HTERT RPE-1 (cell line): ENCODE results near the gene EME2.
"Not testable (repeated sequence)": the region's sequence is repeated elsewhere in the genome, so short reads cannot be mapped to it uniquely, and the experiment has no call there.

ENCODE experiments used
- in situ Hi-C: fragments of 300-500 bp; cut with MboI; formaldehyde crosslinking; loops from 4 replicates; pipeline ENCODE4 v1.14.3; 2020; ENCODE audit warnings: low sequenced_read_pairs

EME2 gene, protein sequence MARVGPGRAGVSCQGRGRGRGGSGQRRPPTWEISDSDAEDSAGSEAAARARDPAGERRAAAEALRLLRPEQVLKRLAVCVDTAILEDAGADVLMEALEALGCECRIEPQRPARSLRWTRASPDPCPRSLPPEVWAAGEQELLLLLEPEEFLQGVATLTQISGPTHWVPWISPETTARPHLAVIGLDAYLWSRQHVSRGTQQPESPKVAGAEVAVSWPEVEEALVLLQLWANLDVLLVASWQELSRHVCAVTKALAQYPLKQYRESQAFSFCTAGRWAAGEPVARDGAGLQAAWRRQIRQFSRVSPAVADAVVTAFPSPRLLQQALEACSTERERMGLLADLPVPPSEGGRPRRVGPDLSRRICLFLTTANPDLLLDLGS

DNA sequence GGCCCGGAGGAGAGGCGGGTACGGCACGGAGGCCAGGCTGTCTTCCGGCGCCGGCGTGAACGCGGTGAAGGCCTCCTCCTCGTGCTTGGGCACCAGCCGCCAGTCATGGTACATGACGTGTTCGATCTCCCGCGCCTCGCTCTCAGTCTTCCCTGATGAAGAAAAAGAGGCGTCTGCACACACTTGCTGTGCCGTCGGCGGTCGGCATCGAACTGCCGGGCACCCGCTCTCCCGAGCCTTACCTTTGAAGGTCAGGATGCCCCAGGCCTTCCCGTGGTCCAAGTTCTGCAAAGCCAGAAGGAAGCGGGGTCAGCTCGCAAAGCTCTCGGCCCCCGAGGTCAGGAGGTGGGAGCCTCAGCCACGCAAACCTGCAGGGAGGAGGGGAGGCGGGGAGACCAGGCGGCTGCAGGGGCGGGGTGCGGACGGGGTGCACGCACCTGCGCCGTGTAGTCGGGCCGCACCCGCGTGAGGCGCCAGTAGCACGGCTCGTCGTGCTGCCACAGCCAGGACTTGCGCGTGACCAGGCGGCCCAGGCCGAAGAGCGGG, at the start of gene EME2:
TSS of gene EME2 (plus strand) at position 449 of the 546 bp plus-strand sequence. CDS start 418 bp downstream, outside the sequence.
- in situ Hi-C loops, result no loop called here

DNA sequence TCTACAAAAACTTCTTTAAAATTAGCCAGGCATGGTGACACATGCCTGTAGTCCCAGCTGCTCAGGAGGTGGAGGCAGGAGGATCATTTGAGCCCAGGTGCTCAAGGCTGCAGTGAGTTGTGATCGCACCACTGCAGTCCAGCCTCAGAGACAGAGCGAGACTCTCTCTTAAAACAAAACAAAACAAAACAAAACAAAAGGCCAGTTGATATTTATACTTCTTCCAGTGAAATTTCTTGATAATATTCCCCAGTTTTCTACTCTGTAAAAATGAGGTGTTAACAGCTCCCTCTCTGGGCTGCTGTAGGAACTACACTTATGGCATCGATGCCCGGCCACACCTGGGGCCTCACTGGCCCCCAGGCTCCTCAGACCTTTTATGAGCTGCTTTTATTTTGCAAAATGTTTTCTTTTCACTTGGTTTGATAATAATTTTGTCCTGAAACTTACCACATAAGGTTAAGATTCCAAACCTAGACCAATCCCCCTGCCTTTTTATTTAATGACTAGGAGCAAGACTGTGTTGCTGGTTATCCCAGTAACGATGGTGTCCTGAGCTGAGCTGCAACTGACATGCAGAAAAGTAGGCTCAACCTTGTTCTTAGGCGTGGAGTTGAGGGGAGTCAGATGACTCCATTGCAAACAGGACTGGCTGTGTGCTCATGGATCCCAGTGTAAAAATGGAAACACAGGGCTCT, 49.0 kb upstream of the EME2 start:
- in situ Hi-C loops, result no loop called here

DNA sequence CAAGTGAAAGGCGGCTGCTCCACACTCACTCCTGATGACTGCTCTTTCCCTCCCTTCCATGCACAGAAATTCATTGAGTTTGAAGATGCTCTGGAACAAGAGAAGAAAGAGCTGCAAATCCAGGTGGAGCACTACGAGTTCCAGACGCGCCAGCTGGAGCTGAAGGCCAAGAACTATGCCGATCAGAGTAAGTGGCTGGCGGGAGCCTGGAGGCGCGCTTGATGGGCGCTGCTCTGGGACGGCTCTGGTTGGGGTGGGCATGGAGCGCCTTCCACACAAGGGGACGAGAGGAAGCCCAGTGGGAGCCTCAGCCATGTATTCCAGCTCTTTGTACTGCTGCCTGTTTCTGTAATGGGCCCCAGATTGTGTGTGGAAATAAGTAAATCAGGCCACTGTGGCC, 48.1 kb upstream of the EME2 start:
- in situ Hi-C loops, result no loop called here

DNA sequence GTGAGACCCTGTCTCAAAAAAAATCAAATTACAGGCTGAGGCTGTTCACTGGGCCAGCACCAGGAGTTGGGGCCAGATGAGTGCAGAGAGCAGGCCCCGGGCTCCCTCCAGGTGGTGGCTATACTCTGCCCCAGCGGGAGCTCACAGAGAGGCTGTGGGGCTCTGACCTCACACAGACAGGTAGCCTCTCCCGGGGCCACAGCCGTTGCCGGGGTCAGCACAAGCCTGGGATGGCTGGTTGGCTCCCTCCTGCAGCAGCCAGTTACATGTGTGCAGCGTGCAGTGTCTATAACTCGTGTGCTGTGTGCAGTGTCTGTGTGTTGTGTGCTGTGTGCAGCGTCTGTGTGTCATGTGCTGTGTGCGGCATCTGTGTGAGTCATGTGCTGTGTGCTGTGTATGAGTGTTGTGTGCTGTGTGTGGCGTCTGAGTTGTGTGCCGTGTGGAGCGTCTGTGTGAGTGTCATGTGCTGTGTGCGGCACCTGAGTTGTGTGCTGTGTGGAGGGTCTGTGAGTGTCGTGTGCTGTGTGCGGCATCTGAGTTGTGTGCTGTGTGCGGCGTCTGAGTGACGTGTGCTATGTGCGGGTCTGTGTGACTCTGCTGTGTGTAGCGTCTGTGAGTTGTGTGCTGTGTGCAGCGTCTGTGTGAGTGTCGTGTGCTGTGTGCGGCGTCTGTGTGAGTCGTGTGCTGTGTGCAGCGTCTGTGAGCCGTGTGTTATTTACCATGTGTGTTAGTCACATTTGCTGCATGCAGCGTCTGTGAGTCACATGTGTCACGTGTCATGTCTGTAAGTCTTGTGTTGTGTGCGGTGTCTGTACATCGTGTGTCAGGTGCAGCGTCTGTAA, 45.7 kb upstream of the EME2 start:
- in situ Hi-C loops, result no loop called here

DNA sequence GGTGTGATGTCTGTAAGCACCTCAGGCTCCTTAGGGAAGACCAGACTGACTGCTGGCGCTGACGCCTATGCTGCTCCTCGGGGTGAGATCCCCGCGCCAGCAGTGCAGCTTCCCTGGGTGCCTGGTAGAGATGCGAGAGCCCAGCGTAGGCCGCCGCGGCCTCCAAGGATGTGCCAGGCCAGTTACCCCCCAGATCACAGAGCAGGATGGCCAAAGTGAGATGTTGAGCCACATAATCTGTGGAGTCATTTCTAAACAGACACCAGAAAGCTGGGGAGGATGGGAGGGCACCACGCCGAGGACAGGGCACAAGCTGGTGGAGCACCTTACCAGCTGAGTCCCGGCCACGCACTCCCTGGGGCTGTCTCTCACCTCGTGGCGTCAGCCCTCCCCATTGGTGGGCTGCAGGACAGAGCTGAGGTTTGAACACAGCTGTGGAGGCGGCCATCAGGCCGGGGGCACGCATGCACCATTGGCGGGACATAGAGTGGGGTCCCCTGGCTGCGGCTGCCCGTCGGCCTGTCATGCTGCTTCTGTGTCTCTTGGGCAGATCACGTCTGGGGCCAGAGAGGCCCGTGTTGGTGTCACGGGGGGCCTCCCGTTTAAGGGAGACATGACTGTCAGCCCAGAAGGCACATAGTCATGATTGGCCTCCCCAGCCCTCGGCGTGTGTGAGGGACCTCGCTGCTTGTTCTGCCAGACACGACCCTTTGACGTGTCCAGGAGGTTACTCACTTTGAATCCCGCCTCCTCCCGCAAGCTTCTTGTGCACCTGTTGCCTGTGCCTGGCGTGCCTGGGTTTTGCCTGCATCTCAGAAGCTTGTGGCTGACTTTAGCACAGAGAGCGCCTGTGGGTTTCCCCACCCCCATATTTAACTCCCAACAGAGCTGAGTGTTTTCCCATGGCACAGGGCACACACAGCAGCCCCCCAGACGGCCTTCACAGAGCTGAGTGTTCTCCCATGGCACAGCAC, 44.7 kb upstream of the EME2 start:
- in situ Hi-C loops, result no loop called here

DNA sequence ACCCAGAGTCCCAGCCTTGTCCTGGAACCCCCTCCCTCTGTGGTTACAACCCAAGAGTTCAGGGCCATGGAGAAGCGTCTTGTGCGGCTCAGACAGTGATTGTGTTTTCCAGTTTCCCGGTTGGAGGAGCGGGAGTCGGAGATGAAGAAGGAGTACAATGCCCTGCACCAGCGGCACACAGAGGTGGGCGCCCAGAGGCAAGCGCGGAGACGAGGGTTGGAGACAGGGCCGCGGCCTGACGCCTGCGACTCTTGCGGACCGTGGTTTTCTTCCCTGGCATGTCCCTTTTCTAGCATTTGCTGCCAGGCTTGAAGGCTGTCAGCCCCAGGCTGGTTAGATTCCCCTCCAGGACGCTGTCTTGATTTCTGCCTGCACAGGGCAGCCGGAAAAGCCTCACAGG, 43.6 kb upstream of the EME2 start:
- in situ Hi-C loops, result no loop called here

DNA sequence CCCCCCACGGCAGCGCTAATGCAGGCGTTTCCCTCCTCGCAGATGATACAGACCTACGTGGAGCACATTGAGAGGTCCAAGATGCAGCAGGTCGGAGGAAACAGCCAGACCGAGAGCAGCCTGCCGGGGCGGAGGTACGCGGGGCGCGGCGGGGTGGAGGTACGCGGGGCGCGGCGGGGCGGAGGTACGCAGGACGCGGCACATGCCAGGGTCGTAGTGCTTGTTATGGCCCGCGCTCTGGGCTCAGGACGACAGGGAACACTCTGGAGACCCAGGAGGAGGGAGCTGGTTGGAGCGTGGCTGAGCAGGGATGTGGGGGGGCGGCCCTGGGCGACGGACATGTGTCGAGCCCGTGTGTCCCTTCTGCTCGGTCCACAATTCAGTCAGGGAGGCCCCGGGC, 43.2 kb upstream of the EME2 start:
- in situ Hi-C loops, result no loop called here

DNA sequence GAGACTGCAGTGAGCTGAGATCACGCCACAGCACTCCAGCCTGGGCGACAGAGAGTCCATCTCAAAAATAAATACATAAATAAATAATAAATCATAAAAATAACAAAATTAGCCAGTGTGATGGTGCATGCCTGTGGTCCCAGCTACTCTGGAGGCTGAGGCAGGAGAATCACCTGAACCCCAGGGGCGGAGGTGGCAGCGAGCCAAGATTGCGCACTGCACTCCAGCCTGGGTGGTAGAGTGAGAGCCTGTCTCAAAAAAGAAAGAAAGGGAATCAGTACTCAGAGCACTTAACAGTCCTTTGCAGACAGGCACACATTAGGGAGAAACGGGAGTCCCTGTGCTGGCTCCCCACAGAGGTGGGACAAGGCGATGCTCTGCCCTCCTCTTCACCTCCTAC, 41.5 kb upstream of the EME2 start:
- in situ Hi-C loops, result no loop called here

DNA sequence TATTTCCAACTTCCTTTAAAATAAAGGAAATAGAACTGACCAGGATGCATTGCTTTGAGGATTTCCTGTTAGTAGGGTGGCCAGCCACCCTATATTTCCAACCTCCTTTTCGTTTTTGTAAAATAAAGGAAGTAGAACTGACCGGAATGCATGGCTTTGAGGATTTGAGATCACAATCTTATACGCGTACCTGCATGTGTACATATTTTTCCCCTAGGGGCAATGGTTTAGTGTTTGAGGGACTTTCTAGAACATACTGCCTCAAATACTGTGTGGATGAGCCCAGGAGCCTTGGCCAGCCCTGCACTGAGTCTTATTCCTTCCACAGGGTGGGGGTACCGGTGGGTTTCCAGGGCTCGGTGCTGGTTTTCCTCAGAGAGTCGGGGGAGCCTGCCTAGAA, 41.0 kb upstream of the EME2 start:
- in situ Hi-C loops, result no loop called here

DNA sequence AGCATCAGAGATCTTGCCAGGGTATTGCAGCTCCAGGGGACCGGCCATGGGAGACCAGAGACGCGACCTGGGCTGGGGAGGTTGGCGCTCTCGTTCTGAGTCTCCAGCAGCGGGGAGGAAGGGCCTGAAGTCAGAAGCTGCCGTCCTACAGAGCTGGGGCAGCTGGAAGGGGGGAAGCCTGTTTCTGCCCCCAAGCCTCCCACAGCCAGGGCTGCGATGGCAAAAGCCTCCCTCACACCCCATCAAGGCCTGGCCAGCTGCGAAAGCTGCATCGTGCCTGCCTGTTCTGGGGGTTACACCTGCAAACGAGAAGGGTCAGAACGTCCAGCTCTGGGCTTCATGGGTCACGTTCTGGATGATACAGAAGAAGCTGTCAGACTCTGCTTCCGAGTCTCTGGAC, 40.5 kb upstream of the EME2 start:
- in situ Hi-C loops, result no loop called here

DNA sequence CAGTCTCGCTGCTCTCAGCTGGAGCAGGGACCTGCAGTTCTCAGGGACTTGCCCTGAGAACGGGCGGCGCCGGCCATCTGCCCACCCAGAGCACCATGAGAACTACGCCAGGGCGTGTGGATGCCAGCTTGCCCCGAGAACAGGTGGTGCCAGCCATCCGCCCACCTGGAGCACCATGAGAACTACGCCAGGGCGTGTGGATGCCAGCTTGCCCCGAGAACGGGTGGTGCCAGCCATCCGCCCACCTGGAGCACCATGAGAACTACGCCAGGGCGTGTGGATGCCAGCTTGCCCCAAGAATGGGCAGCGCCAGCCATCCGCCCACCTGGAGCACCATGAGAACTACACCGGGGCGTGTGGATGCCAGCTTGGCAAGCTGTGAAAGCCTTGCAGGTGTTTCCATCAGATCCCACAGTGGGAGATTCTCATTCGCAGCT, 40.0 kb upstream of the EME2 start:
- in situ Hi-C loops, result not testable (repeated sequence)

DNA sequence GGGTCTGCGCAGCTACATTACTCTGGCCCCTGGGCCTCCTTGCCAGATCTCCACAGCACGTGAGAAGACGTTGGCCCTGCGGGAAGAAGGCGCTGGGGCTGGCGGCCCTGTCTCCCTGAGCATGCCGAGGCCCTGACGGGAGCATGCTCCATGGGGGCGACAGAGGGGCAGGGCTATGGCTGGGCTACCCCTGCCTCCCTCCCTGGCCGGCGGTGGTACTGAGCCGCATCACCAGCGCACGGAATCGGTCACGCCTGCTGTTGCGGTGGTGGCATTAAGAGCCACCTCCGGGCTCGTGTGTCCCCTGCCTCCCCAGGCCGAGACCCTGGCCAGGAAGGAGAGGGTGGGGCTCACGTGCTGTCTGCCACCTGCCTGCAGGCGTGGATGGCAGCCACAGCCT, 38.5 kb upstream of the EME2 start:
- in situ Hi-C loops, result no loop called here

DNA sequence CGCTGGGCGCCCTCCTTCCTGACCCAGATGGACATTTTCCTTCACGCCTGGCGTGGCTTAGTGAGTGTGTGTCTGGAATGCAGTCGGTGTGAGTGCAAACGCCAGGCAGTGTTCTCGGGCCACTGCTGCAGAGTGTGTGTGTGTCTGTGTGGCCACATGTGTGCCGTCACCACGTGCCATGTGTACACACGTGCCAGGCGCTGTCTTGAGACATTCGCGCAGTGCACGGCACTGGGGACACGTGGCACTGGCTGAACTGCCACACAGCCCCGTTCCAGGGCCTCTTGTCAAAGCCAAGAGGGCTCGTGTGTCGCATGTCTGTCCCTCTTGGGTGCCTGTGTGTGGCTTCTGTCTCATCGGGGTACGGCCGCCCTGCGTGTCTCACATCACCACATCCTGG, 37.8 kb upstream of the EME2 start:
- in situ Hi-C loops, result no loop called here

DNA sequence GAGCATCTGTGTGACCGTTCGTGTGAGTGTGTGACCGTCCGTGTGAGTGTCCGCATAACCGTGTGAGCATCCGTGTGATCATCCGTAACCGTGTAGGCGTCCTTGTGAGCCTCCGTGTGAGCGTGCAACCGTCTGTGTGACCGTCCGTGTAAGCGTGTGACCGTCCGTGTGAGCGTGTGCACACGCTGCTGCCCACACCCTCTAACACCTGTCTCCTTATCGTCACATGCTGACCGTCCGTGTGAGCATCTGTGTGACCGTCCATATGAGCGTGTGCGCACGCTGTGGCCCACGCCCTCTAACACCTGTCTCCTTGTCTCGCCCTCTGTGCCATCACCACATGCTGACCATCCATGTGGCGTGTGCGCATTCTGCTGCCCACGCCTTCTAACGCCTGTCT, 32.4 kb upstream of the EME2 start:
- in situ Hi-C loops, result no loop called here

DNA sequence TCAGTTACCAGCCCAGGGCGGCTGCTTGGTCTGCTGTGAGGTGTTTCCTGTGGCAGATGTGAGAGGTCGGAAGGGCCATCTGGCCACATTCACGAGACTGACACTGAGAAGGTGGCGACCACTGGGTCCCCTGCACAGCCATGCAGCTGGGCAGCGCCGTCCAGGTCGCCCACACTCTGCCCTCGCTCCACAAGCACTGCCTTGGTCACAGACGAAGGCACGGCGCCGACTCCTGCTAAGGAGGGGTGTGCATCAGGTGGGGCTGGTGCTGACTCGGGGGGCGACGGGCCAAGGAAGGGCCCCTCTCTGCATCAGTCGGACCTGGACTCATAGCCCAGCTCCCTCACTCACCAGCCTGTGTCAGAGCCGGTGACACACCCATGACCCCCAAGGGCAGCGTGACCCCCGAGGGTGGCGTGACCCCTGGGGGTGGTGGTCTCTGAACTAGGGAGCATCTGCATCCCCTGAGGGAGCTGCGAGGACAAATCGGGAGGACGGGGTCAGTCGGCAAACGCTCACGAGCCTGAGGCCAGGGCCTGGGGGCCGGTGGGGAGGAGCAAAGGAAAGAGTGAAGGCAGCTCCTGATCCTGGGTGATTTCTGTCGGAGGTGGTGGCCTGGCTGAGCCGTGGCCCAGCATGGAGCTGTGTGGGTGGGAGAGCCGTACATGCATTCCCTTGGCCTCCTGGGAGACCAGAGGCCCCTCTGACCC, 31.7 kb upstream of the EME2 start:
- in situ Hi-C loops, result no loop called here

DNA sequence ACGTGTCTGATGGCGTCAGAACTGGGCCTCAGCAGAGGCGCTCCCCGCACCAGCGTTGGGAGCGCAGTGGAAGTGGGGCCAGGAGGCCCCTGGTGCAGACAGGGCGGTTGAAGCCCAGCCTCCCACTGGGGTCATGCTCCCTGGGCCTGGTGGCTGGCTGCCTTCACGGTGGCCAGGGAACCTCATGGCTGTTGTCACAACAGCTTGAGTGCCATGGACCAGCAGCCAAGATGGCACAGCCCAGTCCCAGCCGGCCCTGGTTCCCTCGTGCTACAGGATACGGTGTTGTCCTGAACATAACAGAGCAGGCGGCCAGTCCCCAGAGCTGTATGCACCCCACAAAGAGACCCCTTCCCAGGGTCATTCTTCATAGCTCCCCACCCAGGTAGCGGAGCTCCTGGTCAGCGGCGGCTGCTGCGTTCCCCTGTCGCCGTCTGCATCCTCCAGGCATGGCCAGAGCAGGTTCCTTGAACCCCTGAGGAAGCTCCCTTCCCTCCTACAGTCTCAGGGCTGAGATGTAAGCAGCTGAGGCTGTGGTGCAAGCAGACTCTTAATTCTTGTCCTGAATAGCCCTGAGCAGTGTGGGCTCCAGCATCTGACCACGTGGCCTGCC, 31.0 kb upstream of the EME2 start:
- in situ Hi-C loops, result no loop called here

DNA sequence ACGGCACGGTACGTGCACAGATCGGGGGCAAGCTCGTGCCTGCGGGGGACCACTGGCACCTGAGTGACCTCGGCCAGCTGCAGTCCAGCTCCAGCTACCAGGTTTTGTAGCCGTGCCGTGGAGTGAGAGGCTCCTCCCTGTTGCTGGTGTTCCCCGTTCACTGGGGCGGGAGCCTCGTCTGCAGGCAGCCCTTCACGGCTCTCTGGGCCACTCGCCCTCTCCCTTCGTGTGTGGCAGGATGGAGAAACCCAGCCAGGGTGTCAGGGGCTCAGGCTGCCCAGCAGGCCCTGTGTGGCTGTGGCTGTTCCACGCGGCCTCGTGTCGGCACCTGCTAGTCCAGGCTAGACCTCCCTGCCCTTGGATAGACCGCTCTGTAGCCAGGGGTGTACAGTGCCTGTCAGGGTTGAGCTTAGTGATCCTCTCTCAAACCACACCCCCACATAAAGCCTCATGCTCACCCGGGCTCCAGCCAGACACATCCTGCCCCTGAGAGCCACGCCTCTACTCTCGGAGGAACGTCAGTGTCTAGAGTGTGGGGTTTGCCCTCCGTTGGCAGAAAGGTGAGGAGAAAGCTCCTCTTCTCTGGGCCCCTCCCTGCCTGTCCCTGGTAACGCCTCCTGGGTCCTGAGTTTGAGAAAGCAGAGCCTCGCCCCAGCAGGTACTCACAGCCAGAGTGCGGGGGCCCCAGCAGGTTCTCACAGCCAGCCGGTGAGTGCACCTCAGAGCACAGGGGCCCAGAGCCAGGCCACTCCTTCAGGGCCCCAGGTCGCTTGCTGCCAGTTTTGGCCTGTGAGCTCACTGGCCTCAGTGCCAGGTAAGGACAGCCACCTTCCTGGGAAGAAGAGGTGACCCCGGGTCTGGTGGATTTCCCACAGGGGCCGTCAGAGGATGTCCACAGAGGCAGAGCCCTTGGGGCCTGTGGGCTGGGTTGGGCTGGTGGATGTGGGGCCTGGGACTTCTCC, 29.0 kb upstream of the EME2 start:
- in situ Hi-C loops, result no loop called here

DNA sequence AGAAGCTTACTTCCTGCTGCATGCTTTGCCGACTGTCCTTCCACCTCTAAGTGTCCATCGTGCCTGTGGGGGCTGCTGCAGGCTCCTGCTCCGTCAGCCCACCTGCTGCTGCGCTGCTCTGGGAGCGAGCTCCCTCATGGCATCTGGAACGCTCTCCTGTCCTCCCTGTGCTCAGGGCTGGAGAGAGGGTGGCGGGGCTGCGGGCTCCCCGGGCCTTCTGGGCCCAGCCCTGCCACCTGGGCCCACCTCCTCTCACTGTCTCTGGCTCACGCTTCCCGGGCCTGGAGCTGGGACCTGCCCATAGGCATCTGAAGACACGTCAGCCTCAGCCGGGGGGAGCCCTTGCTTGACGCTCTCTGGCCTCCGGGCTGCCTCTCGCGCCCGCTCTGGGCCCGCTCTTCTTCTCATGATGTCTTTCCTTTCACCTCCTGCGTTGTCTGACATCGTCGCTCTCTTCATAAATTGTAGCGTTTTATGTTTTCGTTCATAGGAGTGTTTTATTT, 28.2 kb upstream of the EME2 start:
- in situ Hi-C loops, result no loop called here
